Measurements from ENCODE around the gene PPCS. TPM values are rescaled to one million over a fixed set of nuclear protein-coding genes. Genes with fewer than 3 reads are reported as not detected.
"Not testable (repeated sequence)": the region's sequence is repeated elsewhere in the genome, so short reads cannot be mapped to it uniquely, and the experiment has no call there.

The PPCS gene
- total and polyA plus RNA-seq, 2 of the 8 experiments (the other 6 are each of a cell fraction or from before 2014, with no cell fraction given), result 24.5 to 35.3 TPM

GRCh38 chr1:42490237-42490636 lies 33.9 kb downstream of the PPCS start:
- Histone ChIP-seq H4K8ac (ENCODE audit: extremely low read depth, insufficient read depth, low read length) (no peak overlapping the region), H3K79me2 (ENCODE audit: control insufficient read depth in 1 of 2, insufficient read depth in 2 of 2, low read length in 2 of 2) (no peaks in the 10 kb centered on the region), H4K5ac (ENCODE audit: insufficient read length, low read depth, low read length) (no peak overlapping the region), H2BK20ac (ENCODE audit: low read length) (no peak overlapping the region), H3K4ac (replicated peaks; ENCODE audit: insufficient read length, low read depth, low read length) (no peak overlapping the region), H3K56ac (replicated peaks; ENCODE audit: insufficient read length, low read depth, low read length) (no peak overlapping the region), H3K79me1 (ENCODE audit: low read depth, low read length) (no peaks in the 10 kb centered on the region), H2BK120ac (replicated peaks; ENCODE audit: low read depth, low read length) (no peak overlapping the region), H3K4me2 (ENCODE audit: insufficient read depth in 1 of 2, low read depth in 2 of 2, low read length in 2 of 2) (no peak overlapping the region), H3K27me3 (replicated peaks in 1 of 4; ENCODE audit: control insufficient read depth in 3 of 4, extremely low read depth in 1 of 4, insufficient read depth in 3 of 4, low read length in 3 of 4) (no peaks in the 10 kb centered on the region), H2AFZ (ENCODE audit: low read length) (no peak overlapping the region), H2BK15ac (ENCODE audit: low read length) (no peak overlapping the region), H3K9ac (replicated peaks in 1 of 4; ENCODE audit: extremely low read depth in 1 of 4, low read depth in 3 of 4, low read length in 3 of 4) (no peak overlapping the region), H3K23me2 (ENCODE audit: low read depth, low read length) (no peaks in the 10 kb centered on the region), H4K20me1 (replicated peaks in 1 of 2; ENCODE audit: control insufficient read depth in 1 of 2, insufficient read depth in 2 of 2, low read length in 2 of 2) (no peaks in the 10 kb centered on the region), H3K4me1 (replicated peaks in 1 of 4; ENCODE audit: control insufficient read depth in 3 of 4, insufficient read depth in 4 of 4, low read length in 3 of 4) (no peaks in the 10 kb centered on the region), H2BK5ac (ENCODE audit: low read depth, low read length) (no peak overlapping the region), H4K91ac (replicated peaks; ENCODE audit: insufficient read length, low read length) (no peak overlapping the region), H3K27ac (ENCODE audit: low read depth, low read length) (no peak overlapping the region), H2BK12ac (ENCODE audit: low read depth, low read length) (no peak overlapping the region), H3K14ac (ENCODE audit: insufficient read length) (no peak overlapping the region), H3K23ac (ENCODE audit: insufficient read length) (no peak overlapping the region), H2AK5ac (ENCODE audit: low read depth, low read length) (no peak overlapping the region), H3K4me3 (ENCODE audit: extremely low read depth in 1 of 4, insufficient read depth in 2 of 4, low read depth in 3 of 4, low read length in 4 of 4) (no peak overlapping the region), H3K18ac (ENCODE audit: extremely low read depth, low read length) (no peak overlapping the region), H3K36me3 (ENCODE audit: control insufficient read depth in 2 of 4, insufficient read depth in 4 of 4, low read length in 3 of 4) (no peaks in the 10 kb centered on the region), H3K9me3 (ENCODE audit: insufficient read depth in 2 of 2, low read depth in 1 of 2, low read length in 1 of 2) (no peaks in the 10 kb centered on the region)
- no peak for TF ChIP-seq PHF8 (conservative IDR thresholded peaks at IDR 0.05; ENCODE audit: low read depth, low read length)
- 95% methylated on average over 3 of the region's 3 CpGs; no CpG with 5 or more reads in 1 of the 2 experiments for WGBS, 2 experiments (ENCODE audit: extremely low coverage in 1 of 2, insufficient coverage in 1 of 2, insufficient read length in 1 of 2, insufficient replicate concordance in 2 of 2, low coverage in 1 of 2, low lambda C conversion rate in 2 of 2, missing lambda C conversion rate in 1 of 2)
- DNase-seq (ENCODE audit: low read depth in 1 of 2, low spot score in 2 of 2) (no peak), FAIRE-seq (no peak)
- ChIA-PET CTCF (ENCODE audit: partially characterized antibody) (interaction anchor here (1.2 kb wide), 1 partner anchor 43 kb away, joined by 3 read pairs; no protein-coding TSS in a partner anchor), POLR2A (ENCODE audit: partially characterized antibody) (no interaction called here)

GRCh38 chr1:42502031-42502430 lies 45.7 kb downstream of the PPCS start:
- H4K91ac ChIP-seq (replicated peaks; ENCODE audit: insufficient read length, low read length); H2AK5ac ChIP-seq (ENCODE audit: low read depth, low read length); H3K4me3 ChIP-seq (ENCODE audit: extremely low read depth in 1 of 4, insufficient read depth in 2 of 4, low read depth in 3 of 4, low read length in 4 of 4); H2AFZ ChIP-seq (ENCODE audit: low read length); POLR2A ChIA-PET (ENCODE audit: partially characterized antibody); H2BK15ac ChIP-seq (ENCODE audit: low read length); H3K27me3 ChIP-seq (replicated peaks in 1 of 4; ENCODE audit: control insufficient read depth in 3 of 4, extremely low read depth in 1 of 4, insufficient read depth in 3 of 4, low read length in 3 of 4); H3K4me1 ChIP-seq (replicated peaks in 1 of 4; ENCODE audit: control insufficient read depth in 3 of 4, insufficient read depth in 4 of 4, low read length in 3 of 4); CTCF ChIA-PET (ENCODE audit: partially characterized antibody); H3K14ac ChIP-seq (ENCODE audit: insufficient read length); H3K36me3 ChIP-seq (ENCODE audit: control insufficient read depth in 2 of 4, insufficient read depth in 4 of 4, low read length in 3 of 4); H3K23ac ChIP-seq (ENCODE audit: insufficient read length); H3K18ac ChIP-seq (ENCODE audit: extremely low read depth, low read length); H3K79me2 ChIP-seq (ENCODE audit: control insufficient read depth in 1 of 2, insufficient read depth in 2 of 2, low read length in 2 of 2); H2BK20ac ChIP-seq (ENCODE audit: low read length); H4K5ac ChIP-seq (ENCODE audit: insufficient read length, low read depth, low read length); H3K23me2 ChIP-seq (ENCODE audit: low read depth, low read length); H2BK120ac ChIP-seq (replicated peaks; ENCODE audit: low read depth, low read length); H2BK5ac ChIP-seq (ENCODE audit: low read depth, low read length); H2BK12ac ChIP-seq (ENCODE audit: low read depth, low read length); H4K20me1 ChIP-seq (replicated peaks in 1 of 2; ENCODE audit: control insufficient read depth in 1 of 2, insufficient read depth in 2 of 2, low read length in 2 of 2); H3K27ac ChIP-seq (ENCODE audit: low read depth, low read length); DNase-seq (ENCODE audit: low read depth in 1 of 2, low spot score in 2 of 2); H3K4ac ChIP-seq (replicated peaks; ENCODE audit: insufficient read length, low read depth, low read length); H3K79me1 ChIP-seq (ENCODE audit: low read depth, low read length); H3K9ac ChIP-seq (replicated peaks in 1 of 4; ENCODE audit: extremely low read depth in 1 of 4, low read depth in 3 of 4, low read length in 3 of 4); H3K56ac ChIP-seq (replicated peaks; ENCODE audit: insufficient read length, low read depth, low read length); H3K4me2 ChIP-seq (ENCODE audit: insufficient read depth in 1 of 2, low read depth in 2 of 2, low read length in 2 of 2); FAIRE-seq; H4K8ac ChIP-seq (ENCODE audit: extremely low read depth, insufficient read depth, low read length): not testable (repeated sequence)
- peaks cover 43 to 50% of the 10 kb centered on the region in 2 experiments for H3K9me3 ChIP-seq (ENCODE audit: insufficient read depth in 2 of 2, low read depth in 1 of 2, low read length in 1 of 2)
- WGBS, 2 experiments (ENCODE audit: extremely low coverage in 1 of 2, insufficient coverage in 1 of 2, insufficient read length in 1 of 2, insufficient replicate concordance in 2 of 2, low coverage in 1 of 2, low lambda C conversion rate in 2 of 2, missing lambda C conversion rate in 1 of 2), result 93% methylated on average over 11 of the region's 11 CpGs; no CpG with 5 or more reads in 1 of the 2 experiments
